Measurements from ENCODE around the gene AADACL4.

Gene AADACL4

DNA sequence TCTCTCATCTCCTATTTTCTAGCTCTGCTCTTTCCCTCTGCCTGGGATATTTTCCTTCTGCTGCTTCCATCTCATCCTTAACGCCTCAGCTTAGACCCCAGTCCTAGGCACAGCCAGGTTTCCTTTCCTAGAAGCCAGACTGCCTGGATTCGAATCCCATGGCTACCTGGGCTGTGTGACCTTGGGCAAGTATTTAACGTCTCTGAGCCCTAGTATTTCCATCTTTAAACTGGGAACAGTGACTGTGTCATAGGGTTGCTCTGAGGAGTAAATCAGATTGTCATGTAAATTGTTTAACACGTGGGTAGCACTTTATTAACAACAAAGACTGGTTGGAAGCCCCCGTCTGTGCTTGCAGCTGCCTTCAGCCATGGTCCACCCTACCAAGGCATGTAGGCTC is 44.2 kb upstream of the AADACL4 start:
- TF ChIP-seq, protein P1, sequence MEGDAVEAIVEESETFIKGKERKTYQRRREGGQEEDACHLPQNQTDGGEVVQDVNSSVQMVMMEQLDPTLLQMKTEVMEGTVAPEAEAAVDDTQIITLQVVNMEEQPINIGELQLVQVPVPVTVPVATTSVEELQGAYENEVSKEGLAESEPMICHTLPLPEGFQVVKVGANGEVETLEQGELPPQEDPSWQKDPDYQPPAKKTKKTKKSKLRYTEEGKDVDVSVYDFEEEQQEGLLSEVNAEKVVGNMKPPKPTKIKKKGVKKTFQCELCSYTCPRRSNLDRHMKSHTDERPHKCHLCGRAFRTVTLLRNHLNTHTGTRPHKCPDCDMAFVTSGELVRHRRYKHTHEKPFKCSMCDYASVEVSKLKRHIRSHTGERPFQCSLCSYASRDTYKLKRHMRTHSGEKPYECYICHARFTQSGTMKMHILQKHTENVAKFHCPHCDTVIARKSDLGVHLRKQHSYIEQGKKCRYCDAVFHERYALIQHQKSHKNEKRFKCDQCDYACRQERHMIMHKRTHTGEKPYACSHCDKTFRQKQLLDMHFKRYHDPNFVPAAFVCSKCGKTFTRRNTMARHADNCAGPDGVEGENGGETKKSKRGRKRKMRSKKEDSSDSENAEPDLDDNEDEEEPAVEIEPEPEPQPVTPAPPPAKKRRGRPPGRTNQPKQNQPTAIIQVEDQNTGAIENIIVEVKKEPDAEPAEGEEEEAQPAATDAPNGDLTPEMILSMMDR (conservative IDR thresholded peaks at IDR 0.05; ENCODE audit: low read depth, low read length) = no peak

DNA sequence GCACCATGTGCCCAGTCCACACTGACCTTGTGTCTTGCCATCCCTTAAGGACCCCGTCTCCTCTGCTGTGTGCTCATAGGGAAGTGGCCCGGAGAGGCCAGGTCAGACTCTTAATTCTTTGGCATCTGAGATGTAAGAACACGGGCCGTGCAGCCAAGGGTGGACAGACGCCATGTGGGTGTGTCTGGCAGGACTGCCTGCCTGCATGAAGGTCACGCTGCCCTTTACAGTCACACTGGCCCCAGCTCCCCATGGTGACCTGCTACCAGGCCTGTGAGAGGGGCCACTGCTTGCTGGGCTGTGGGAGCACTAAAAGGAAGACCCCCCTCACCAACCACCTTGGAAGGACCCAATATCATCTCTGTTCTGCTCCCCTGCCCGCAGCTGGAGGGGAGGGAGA is 43.5 kb upstream of the AADACL4 start:
- TF ChIP-seq, protein P1 (conservative IDR thresholded peaks at IDR 0.05; ENCODE audit: low read depth, low read length) = no peak
- DNase-seq (ENCODE audit: low read depth) = no peak

More for the DNA sequence above, 44.2 kb upstream of the AADACL4 start:
- no peak overlapping the region for H3K4me3 ChIP-seq (ENCODE audit: low read length)
- DNase-seq (ENCODE audit: low read depth) = no peak

DNA sequence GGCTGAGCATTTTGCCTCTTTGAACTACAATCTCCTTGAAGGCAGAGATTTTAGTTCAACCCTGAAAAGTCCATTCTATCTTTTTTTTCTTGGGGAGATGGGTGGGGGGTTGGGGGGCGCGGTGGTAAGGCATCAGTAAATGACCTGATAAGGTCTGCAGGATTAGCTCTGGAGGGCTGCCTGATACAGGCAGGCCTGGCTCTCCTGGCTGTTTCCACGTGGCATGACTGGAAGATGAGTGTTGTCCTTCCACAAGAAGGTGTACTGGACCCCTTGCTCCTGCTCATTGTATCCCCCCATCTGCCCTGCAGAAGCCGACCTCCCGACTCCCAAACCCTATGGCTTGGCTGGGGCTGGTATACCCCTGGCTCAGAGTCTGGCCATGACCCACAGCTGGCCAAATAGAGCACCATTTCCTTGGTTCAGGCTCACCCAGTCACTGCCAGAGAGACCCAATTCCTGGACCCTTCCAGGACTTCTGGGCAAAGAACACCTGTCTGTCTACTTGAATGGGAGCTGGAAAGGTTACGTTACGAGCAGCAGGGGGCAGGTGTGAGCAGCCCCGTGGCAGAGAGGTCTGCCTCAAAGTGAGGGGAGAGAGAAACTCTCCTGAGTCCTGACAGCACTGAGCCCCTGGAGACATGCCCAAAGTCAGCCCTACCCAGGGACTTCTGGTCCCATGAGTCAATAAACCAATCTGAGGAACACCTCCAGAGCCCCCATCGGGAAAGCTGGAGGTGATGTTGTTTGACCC is 42.8 kb upstream of the AADACL4 start:
- no peak overlapping the region for H3K4me3 ChIP-seq (ENCODE audit: low read length)
- DNase-seq (ENCODE audit: low read depth) = no peak
- TF ChIP-seq, protein P1 (conservative IDR thresholded peaks at IDR 0.05; ENCODE audit: low read depth, low read length) = peak; percentile 76

More for the DNA sequence above, 43.5 kb upstream of the AADACL4 start:
- H3K4me3 ChIP-seq (ENCODE audit: low read length) = no peak overlapping the region

DNA sequence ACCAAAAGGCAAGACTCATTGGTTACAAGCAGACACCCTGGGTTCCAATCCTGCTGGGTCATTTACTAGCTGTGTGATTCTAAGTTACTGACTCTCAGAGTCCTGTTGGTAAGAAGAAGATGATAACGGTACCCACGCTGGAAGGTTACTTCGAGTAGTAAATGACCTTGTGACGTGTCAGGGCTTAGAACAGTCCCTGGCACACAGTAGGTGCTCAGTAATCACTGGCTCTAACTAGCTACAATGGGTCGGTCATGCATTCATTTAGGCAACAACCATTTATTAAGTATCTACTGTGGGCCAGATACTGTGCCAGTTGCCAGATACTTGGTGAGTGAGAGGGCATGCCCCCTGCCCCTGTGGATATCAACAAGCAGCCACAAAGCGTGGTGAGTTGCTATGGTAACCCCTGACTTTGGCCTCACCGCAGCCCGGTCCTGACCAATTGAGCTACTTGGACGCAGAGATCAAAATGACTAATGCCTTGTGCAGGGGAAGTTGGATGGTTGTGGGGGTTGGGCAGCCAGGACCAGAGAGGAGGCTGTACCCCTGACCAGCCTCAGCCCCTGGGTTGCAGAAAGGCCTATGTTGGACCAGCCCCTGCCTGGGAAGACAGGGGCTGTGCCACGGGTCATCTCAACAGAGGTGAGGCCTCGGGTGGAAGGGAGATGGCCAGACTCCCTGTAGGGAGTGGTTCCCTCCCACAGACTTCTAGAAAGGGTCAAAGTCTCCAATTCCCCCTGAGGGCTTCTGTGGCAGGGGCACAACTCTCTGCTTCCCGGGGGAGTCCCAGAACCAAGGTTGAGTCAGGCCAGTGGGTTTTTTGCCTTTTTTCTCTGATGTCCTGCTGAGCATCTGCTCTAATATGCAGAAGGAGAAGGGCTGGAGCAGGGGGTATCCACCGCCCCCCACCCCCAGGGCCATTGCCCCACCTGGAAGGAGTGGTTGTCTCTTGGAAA is 41.9 kb upstream of the AADACL4 start:
- no peak overlapping the region for H3K4me3 ChIP-seq (ENCODE audit: low read length)
- TF ChIP-seq, protein P1 (conservative IDR thresholded peaks at IDR 0.05; ENCODE audit: low read depth, low read length) = no peak
- DNase-seq (ENCODE audit: low read depth) = peak; percentile 80

DNA sequence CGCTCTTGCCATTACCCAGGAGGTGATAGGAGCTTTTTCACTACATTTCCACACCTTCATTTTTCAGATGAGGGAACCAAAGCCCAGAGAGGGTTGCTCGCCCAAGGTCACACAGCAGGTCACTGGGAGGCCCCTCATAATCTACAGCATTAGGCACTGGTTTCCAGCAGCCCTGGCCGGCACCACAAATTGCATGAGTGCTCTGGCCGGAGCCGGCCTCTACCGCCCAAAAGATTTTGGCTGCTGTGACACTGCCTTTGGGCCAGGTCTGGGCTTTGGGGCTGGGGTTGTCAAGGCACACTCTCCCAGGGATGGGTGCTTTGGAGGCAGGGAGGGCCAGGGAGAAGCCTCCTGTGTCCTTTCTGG is 41.2 kb upstream of the AADACL4 start:
- DNase-seq (ENCODE audit: low read depth) = no peak
- TF ChIP-seq, protein P1 (conservative IDR thresholded peaks at IDR 0.05; ENCODE audit: low read depth, low read length) = no peak
- H3K4me3 ChIP-seq (ENCODE audit: low read length) = no peak overlapping the region

DNA sequence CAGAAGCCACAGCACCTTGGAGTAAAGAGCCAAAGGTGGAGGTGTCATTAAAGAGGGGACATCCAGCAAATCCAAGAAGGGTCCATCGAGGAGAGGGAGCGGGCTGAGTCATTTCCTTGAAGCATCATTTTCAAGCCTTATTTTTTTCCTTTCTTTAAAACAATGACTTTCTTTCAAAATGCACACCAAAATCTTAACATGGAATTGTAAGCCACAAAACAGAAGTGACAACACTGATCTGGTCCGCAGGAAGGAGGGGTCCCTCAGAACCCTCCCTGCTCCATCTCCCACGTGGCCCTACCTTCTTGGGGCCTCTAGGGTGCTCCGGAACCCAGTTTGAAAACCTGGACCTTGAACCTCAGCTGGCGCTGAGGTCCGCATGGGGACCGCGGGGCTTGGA is 40.7 kb upstream of the AADACL4 start:
- TF ChIP-seq, protein P1 (conservative IDR thresholded peaks at IDR 0.05; ENCODE audit: low read depth, low read length) = no peak

More for the DNA sequence above, 40.7 kb upstream of the AADACL4 start:
- no peak for DNase-seq (ENCODE audit: low read depth)
- no peak overlapping the region for H3K4me3 ChIP-seq (ENCODE audit: low read length)
